Fibroblast of the aortic adventitia (primary cell): ENCODE results near the gene GAGE12D. TPM values are rescaled to one million over a fixed set of nuclear protein-coding genes. Genes with fewer than 3 reads are reported as not detected.
"Not testable (repeated sequence)": the region's sequence is repeated elsewhere in the genome, so short reads cannot be mapped to it uniquely, and the experiment has no call there.

ENCODE experiments used
- DNase-seq: peaks from one replicate; pipeline ENCODE4 v3.0.0-alpha.2; 2010; ENCODE audit warnings: low read depth
- H3K4me3 ChIP-seq: 2 replicates; pipeline ENCODE4 v1.5.1; 2011; ENCODE audit warnings: low read depth, mild to moderate bottlenecking, control low read depth, low read length, moderate library complexity
- small RNA-seq: library from RNA; depleted of rRNA; stranded (forward); fragments of <200 nt; gene quantifications from one replicate; pipeline ENCODE3, GENCODE V24; 2012
- total RNA-seq: library from RNA; depleted of rRNA; stranded (reverse); fragments of >200 nt; gene quantifications from 2 replicates; pipeline ENCODE4 v1.2.3, GENCODE V29; 2012; ENCODE audit warnings: low replicate concordance

The GAGE12D gene
- not detected in 2 replicates for total RNA-seq

GRCh38 chrX:49541433-49541832, at the start of gene GAGE12D:
Gene GAGE12D (plus strand): TSS chrX:49541733. CDS start chrX:49542888, 1,155 bp downstream.
- DNase-seq, H3K4me3 ChIP-seq: not testable (repeated sequence)

DNA sequence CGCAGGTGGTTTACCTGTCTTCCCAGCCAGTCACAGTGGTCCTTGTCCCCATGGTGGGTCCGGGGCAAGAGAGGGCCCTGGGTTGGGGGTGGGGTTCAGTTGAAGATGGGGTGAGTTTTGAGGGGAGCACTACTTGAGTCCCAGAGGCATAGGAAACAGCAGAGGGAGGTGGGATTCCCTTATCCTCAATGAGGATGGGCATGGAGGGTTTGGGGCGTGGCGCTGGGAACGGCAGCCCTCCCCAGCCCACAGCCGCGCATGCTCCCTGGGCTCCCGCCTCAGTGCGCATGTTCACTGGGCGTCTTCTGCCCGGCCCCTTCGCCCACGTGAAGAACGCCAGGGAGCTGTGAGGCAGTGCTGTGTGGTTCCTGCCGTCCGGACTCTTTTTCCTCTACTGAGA, 9.7 kb upstream of the GAGE12D start, which contains the start of gene GAGE12C:
Gene GAGE12C (plus strand): TSS at position 301 of the 400 bp plus-strand sequence. CDS start 1,155 bp downstream, outside the sequence.
- not testable (repeated sequence) for DNase-seq, H3K4me3 ChIP-seq

- DNase-seq, H3K4me3 ChIP-seq: not testable (repeated sequence)
Measured at GRCh38 chrX:49550989-49551388, 9.5 kb downstream of the GAGE12D start, which contains the start of gene GAGE12E. Gene GAGE12E (plus strand): TSS chrX:49551289. CDS start chrX:49552444, 1,155 bp downstream.

DNA sequence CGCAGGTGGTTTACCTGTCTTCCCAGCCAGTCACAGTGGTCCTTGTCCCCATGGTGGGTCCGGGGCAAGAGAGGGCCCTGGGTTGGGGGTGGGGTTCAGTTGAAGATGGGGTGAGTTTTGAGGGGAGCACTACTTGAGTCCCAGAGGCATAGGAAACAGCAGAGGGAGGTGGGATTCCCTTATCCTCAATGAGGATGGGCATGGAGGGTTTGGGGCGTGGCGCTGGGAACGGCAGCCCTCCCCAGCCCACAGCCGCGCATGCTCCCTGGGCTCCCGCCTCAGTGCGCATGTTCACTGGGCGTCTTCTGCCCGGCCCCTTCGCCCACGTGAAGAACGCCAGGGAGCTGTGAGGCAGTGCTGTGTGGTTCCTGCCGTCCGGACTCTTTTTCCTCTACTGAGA, 19.0 kb downstream of the GAGE12D start, which contains the start of gene GAGE12F:
Gene GAGE12F (plus strand): TSS at position 301 of the 400 bp plus-strand sequence. CDS start 1,155 bp downstream, outside the sequence.
- DNase-seq, H3K4me3 ChIP-seq: not testable (repeated sequence)

- H3K4me3 ChIP-seq, DNase-seq: not testable (repeated sequence)
Measured at GRCh38 chrX:49568728-49569127, 27.2 kb downstream of the GAGE12D start.

DNA sequence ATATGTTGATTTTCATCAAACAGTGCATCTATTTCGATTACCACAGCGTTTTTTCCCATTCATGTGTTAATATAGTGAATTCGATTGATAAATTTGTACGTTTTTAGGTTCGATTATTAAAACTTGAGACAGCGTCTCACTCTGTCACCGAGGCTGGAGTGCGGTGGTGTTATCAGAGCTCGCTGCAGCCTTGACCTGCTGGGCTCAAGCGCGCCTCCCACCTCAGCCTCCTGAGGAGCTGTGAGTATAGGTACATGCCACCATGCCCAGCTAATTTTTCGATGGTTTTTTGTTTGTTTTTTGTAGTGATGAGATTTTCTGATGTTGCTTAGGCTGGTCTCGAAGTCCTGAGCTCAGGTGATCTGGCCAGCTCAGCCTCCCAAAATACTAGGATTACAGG, 27.6 kb downstream of the GAGE12D start:
- not testable (repeated sequence) for DNase-seq, H3K4me3 ChIP-seq

DNA sequence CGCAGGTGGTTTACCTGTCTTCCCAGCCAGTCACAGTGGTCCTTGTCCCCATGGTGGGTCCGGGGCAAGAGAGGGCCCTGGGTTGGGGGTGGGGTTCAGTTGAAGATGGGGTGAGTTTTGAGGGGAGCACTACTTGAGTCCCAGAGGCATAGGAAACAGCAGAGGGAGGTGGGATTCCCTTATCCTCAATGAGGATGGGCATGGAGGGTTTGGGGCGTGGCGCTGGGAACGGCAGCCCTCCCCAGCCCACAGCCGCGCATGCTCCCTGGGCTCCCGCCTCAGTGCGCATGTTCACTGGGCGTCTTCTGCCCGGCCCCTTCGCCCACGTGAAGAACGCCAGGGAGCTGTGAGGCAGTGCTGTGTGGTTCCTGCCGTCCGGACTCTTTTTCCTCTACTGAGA, 28.6 kb downstream of the GAGE12D start, which contains the start of gene GAGE12G:
Gene GAGE12G (plus strand): TSS at position 301 of the 400 bp plus-strand sequence. CDS start 1,155 bp downstream, outside the sequence.
- not testable (repeated sequence) for DNase-seq

GRCh38 chrX:49579649-49580048, 38.1 kb downstream of the GAGE12D start, which contains the start of gene GAGE12H:
Gene GAGE12H (plus strand): TSS chrX:49579949. CDS start chrX:49581104, 1,155 bp downstream.
- not testable (repeated sequence) for DNase-seq, H3K4me3 ChIP-seq

More for the DNA sequence above, 28.6 kb downstream of the GAGE12D start, which contains the start of gene GAGE12G:
- H3K4me3 ChIP-seq = not testable (repeated sequence)

DNA sequence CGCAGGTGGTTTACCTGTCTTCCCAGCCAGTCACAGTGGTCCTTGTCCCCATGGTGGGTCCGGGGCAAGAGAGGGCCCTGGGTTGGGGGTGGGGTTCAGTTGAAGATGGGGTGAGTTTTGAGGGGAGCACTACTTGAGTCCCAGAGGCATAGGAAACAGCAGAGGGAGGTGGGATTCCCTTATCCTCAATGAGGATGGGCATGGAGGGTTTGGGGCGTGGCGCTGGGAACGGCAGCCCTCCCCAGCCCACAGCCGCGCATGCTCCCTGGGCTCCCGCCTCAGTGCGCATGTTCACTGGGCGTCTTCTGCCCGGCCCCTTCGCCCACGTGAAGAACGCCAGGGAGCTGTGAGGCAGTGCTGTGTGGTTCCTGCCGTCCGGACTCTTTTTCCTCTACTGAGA, 47.7 kb downstream of the GAGE12D start, which contains the start of gene GAGE2A:
Gene GAGE2A (plus strand): TSS at position 301 of the 400 bp plus-strand sequence. CDS start 1,155 bp downstream, outside the sequence.
- not testable (repeated sequence) for DNase-seq, H3K4me3 ChIP-seq

DNA sequence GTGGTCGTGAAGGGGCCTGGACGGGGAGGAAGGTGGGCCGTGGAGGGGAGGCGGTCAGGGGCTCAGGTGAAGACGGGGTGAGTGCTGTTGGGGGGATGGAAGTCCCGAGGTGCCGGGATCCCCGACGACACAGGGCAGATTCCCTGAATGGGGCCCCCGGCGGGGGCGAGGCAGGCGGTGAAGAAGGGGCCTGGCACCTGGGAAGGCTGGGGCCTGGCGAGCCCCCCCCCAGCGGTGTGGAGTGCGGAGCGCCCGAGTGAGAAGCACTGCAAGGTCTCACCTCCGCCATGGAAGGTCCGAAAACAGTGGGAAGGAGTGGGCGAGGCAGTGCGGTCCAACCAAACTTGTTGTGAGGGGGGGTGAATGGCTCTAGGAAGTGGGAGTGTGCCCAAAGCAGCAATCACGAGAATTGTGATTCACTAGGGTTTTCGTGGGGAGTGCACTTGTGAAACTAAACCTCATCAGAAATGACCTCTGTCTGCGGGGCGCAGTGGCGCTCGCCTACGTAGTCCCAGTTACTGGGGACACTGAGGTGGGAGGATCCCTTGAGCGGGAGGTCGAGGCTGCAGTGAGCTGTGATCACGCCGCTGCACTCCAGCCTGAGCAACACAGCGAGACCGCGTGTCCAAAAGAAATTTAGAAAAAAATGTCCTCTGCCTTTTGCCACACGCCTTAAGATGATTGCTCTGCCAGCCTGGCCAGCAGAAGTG, 48.4 kb downstream of the GAGE12D start:
- not testable (repeated sequence) for DNase-seq, H3K4me3 ChIP-seq

GRCh38 chrX:49590488-49590887, 49.0 kb downstream of the GAGE12D start:
- not testable (repeated sequence) for DNase-seq, H3K4me3 ChIP-seq

Small RNAs within 50 kb of the gene (small RNA-seq; reads per million reads assigned to genes)
- not detected for gene GAGE12B

Other genes with a start within 250 kb of the GAGE12D start
- gene GAGE10, start 238.1 kb upstream of the GAGE12D start, total RNA-seq = not detected in 2 replicates
- gene GAGE12J, start 219.7 kb upstream of the GAGE12D start, total RNA-seq = not detected in 2 replicates
- gene GAGE13, start 210.2 kb upstream of the GAGE12D start, total RNA-seq = not detected in 2 replicates
- not detected in 2 replicates for gene GAGE12C, start 9.6 kb upstream of the GAGE12D start, total RNA-seq
- not detected in 2 replicates for gene GAGE12E, start 9.6 kb downstream of the GAGE12D start, total RNA-seq
- not detected in 2 replicates for gene GAGE12F, start 19.1 kb downstream of the GAGE12D start, total RNA-seq
- not detected in 2 replicates for gene GAGE12G, start 28.7 kb downstream of the GAGE12D start, total RNA-seq
- not detected in 2 replicates for gene GAGE12H, start 38.2 kb downstream of the GAGE12D start, total RNA-seq
- not detected in 2 replicates for gene GAGE2A, start 47.8 kb downstream of the GAGE12D start, total RNA-seq
- not detected in 2 replicates for gene GAGE1, start 57.3 kb downstream of the GAGE12D start, total RNA-seq
- not detected in 2 replicates for gene PAGE1, start 154.3 kb downstream of the GAGE12D start, total RNA-seq